Mononuclear cell (primary cell): ENCODE results near the gene GRM4. TPM values are rescaled to one million over a fixed set of nuclear protein-coding genes. Genes with fewer than 3 reads are reported as not detected.

Experiments
- H3K27me3 ChIP-seq: 2 replicates; pipeline ENCODE4 v1.6.0; 2011; ENCODE audit warnings: low read length, control low read depth; ENCODE audit not compliant: insufficient read depth
- H3K4me1 ChIP-seq: 2 replicates; pipeline ENCODE4 v1.5.1; 2011; ENCODE audit warnings: mild to moderate bottlenecking, low read length, control low read depth; ENCODE audit not compliant: insufficient read depth
- H3K4me3 ChIP-seq: 2 replicates; pipeline ENCODE4 v1.5.1; 2011; ENCODE audit warnings: mild to moderate bottlenecking, low read length, moderate library complexity
- H3K9me3 ChIP-seq: 2 replicates; pipeline ENCODE4 v1.5.1; 2011; ENCODE audit warnings: low read depth, mild to moderate bottlenecking, control low read depth, low read length
- total RNA-seq: library from RNA; depleted of rRNA; stranded (reverse); fragments of >200 nt; gene quantifications from one replicate; pipeline ENCODE4 v1.2.3, GENCODE V29; 2012

GRM4 gene
- total RNA-seq, 1 donor: under 0.01 TPM

GRCh38 chr6:34172961-34173775 lies 27.3 kb upstream of the GRM4 start:
- Histone ChIP-seq H3K9me3 (no peaks in the 10 kb centered on the region), H3K4me3 (no peak overlapping the region), H3K27me3 (no peaks in the 10 kb centered on the region), H3K4me1 (no peaks in the 10 kb centered on the region)

- H3K4me3 ChIP-seq: no peak overlapping the region
- H3K27me3 ChIP-seq: no peaks in the 10 kb centered on the region
- no peaks in the 10 kb centered on the region for H3K9me3 ChIP-seq
- H3K4me1 ChIP-seq: no peaks in the 10 kb centered on the region
Observed at GRCh38 chr6:34170346-34170745, 24.5 kb upstream of the GRM4 start.

GRCh38 chr6:34169897-34170296 lies 24.0 kb upstream of the GRM4 start:
- Histone ChIP-seq H3K4me1 (no peaks in the 10 kb centered on the region), H3K27me3 (no peaks in the 10 kb centered on the region), H3K9me3 (no peaks in the 10 kb centered on the region), H3K4me3 (no peak overlapping the region)

DNA sequence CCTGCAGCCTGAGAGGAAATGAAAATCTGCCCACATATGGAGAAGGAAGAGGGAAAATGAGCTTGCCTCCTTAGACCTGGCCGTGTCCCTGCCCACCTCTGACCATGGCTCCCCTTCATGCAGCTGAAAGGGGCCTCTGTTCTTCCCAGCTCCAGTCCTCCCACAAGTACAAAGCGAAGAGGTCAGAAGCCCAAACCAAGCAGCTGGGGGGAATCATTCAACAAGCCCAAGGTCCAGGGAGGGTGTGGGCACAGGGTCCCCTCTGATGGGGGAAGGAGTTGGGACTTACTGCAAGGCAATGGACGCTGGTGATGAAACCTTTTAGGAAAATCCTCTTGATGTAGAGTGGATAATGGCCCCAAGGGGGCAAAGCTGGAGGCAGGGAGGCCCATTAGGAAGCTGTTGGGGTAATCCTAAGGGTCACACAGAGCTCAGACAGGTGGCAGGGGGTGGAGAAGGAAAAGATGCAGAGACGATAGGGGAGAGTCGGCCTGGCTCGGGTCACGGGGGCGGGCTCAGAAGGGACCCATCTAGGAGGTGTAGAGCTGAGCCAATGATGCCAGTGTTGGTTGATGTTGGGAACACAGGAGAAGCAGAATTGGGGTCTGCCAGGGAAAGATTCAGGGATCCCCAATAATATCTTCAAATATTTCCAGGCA lies 16.1 kb upstream of the GRM4 start:
- H3K27me3 ChIP-seq: no peaks in the 10 kb centered on the region
- no peaks in the 10 kb centered on the region for H3K9me3 ChIP-seq
- no peaks in the 10 kb centered on the region for H3K4me1 ChIP-seq
- no peak overlapping the region for H3K4me3 ChIP-seq

- H3K4me1 ChIP-seq: peaks cover 2% of the 10 kb centered on the region
- no peaks in the 10 kb centered on the region for H3K9me3 ChIP-seq
- no peaks in the 10 kb centered on the region for H3K27me3 ChIP-seq
- no peak overlapping the region for H3K4me3 ChIP-seq
Observed at GRCh38 chr6:34159844-34160243, 14.0 kb upstream of the GRM4 start.

GRCh38 chr6:34158876-34159275 lies 13.0 kb upstream of the GRM4 start:
- Histone ChIP-seq H3K27me3 (peaks cover 7% of the 10 kb centered on the region), H3K4me1 (peaks cover 7% of the 10 kb centered on the region), H3K9me3 (no peaks in the 10 kb centered on the region), H3K4me3 (no peak overlapping the region)

DNA sequence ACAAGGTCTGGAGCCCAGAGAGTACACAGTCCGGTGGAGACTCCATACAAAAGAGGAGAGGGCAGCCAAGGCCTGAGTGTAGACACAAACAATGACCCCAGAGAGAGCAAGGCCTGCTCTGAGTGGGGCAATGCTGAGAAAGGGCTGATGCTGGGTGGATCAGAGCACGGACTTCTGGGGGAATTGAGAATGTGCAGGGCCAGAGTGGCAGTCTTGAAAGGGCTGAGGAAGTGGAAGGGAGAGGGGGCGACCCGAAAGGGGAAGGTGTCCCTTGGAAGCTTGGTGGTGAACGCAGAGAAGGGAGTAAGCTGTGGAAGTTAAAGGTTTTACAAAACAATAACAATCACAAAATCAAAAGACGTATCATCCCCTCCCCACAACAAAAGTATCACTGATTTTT lies 12.0 kb upstream of the GRM4 start:
- Histone ChIP-seq H3K4me3 (no peak overlapping the region), H3K9me3 (no peaks in the 10 kb centered on the region), H3K4me1 (peaks cover 7% of the 10 kb centered on the region), H3K27me3 (peaks cover 15% of the 10 kb centered on the region)

- H3K4me1 ChIP-seq: peaks cover 7% of the 10 kb centered on the region
- H3K4me3 ChIP-seq: no peak overlapping the region
- H3K9me3 ChIP-seq: no peaks in the 10 kb centered on the region
- H3K27me3 ChIP-seq: peaks cover 15% of the 10 kb centered on the region
Observed at GRCh38 chr6:34157236-34157830, 11.4 kb upstream of the GRM4 start.

- Histone ChIP-seq H3K27me3 (peaks cover 23% of the 10 kb centered on the region), H3K4me3 (no peak overlapping the region), H3K4me1 (peaks cover 7% of the 10 kb centered on the region), H3K9me3 (no peaks in the 10 kb centered on the region)
Observed at GRCh38 chr6:34155471-34156300, 9.8 kb upstream of the GRM4 start.

GRCh38 chr6:34154668-34155447 lies 9.0 kb upstream of the GRM4 start:
- H3K4me3 ChIP-seq: no peak overlapping the region
- peaks cover 29% of the 10 kb centered on the region for H3K27me3 ChIP-seq

DNA sequence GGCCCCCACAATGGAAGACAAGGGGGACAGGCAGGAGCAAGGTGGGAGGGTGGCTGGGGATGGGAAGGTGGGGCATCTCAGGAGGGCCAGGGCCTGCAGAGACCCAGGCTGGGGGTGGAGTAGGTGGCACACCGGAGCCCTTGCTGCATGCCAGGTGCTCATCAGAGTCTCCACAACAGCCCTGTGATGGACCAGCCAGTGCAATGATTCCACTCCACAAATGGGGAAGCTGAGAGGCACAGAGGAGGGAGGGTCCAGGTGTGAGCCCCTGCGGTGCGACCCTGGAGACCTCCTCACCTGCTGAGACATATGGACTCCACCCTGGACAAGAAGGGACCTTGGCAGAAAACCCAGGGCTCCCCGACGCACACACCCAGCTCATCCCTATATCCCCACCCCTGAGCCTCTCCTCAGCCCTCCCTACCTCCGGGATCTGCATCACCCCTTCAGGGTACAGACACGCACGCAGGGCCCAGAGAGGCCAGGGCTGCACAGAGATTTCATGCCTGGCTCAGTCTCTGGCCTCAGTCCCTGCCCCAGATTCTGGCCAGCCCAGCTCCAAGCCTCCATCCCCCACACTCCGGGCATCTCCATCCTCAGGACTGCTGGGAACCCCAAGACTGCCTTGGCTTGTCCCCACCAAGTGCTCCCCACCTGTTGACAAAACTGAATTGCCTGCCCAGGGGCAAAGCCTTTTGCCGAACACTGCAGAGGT lies 7.1 kb upstream of the GRM4 start:
- no peaks in the 10 kb centered on the region for H3K9me3 ChIP-seq
- H3K4me1 ChIP-seq: peaks cover 7% of the 10 kb centered on the region
- H3K27me3 ChIP-seq: peaks cover 42% of the 10 kb centered on the region
- no peak overlapping the region for H3K4me3 ChIP-seq

More at GRCh38 chr6:34154668-34155447, 9.0 kb upstream of the GRM4 start:
- Histone ChIP-seq H3K9me3 (no peaks in the 10 kb centered on the region), H3K4me1 (peaks cover 7% of the 10 kb centered on the region)

GRCh38 chr6:34152042-34152524 lies 6.2 kb upstream of the GRM4 start:
- Histone ChIP-seq H3K4me1 (peaks cover 7% of the 10 kb centered on the region), H3K27me3 (peaks cover 42% of the 10 kb centered on the region), H3K9me3 (no peaks in the 10 kb centered on the region), H3K4me3 (no peak overlapping the region)

DNA sequence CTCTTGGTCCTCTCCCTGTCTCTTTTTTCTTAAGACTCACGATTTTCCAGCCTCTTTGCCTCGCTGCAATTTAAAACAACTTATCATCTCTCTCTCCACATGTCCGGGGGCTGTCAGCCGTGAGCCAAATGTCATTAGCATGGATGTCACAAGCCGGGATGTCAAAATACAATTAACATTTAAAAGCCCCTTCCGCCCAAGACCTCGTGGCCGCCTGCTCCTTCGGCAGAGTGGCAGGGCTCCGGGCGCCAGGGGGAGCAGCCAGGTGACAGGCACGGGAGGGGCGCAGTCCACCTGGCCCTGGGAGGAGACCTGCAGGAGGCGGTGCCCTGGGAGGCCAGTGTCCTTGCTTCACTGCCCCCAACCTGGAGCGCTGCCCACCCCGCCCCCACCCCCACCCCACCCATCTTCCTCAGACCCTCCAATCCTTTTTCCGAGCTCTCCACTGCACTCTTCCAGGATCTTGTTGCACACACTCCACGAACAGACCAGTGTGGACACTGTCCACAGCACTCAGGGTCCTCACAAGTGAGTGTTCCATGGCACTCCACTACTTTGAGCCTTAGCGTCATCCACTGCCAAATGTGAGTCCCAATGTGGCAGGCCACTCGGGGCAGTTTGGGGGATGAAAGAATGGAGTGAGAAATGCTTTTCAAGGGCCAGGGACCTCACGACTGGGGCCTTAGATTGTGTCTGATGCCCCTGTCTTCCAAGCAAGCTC lies 5.6 kb upstream of the GRM4 start:
- Histone ChIP-seq H3K9me3 (no peaks in the 10 kb centered on the region), H3K4me3 (no peak overlapping the region), H3K4me1 (peaks cover 7% of the 10 kb centered on the region), H3K27me3 (peaks cover 47% of the 10 kb centered on the region)
